SHP77 (cell line): ENCODE data around the gene GPR158.

Experiments
- DNase-seq, 2 experiments: peaks; one replicate each; lab custom pipeline; 2025; lab: John Stamatoyannopoulos, UW

GPR158 gene

GRCh38 chr10:25578061-25578460, 403.3 kb downstream of the GPR158 start:
- no peak for DNase-seq

GRCh38 chr10:25582961-25583360, 408.2 kb downstream of the GPR158 start:
- no peak for DNase-seq

GRCh38 chr10:25600651-25601050, 425.9 kb downstream of the GPR158 start:
- DNase-seq: no peak

GRCh38 chr10:25604591-25604990, 429.8 kb downstream of the GPR158 start:
- no peak for DNase-seq

GRCh38 chr10:25614652-25615051, 439.9 kb downstream of the GPR158 start:
- DNase-seq: no peak

- no peak for DNase-seq
These were observed 441.1 kb downstream of the GPR158 start for GRCh38 chr10:25615926-25616325.

- no peak for DNase-seq
These were observed 442.2 kb downstream of the GPR158 start for GRCh38 chr10:25616903-25617592.

GRCh38 chr10:25627606-25628005, 452.8 kb downstream of the GPR158 start:
- no peak for DNase-seq

GRCh38 chr10:25629333-25629732, 454.5 kb downstream of the GPR158 start:
- no peak for DNase-seq

GRCh38 chr10:25631471-25631870, 456.7 kb downstream of the GPR158 start:
- DNase-seq: no peak

GRCh38 chr10:25632802-25633201, 458.0 kb downstream of the GPR158 start:
- no peak for DNase-seq

- DNase-seq: no peak
These were observed 458.7 kb downstream of the GPR158 start for GRCh38 chr10:25633542-25633941.

GRCh38 chr10:25639646-25640045, 464.8 kb downstream of the GPR158 start:
- no peak for DNase-seq

GRCh38 chr10:25641595-25641994, 466.8 kb downstream of the GPR158 start:
- DNase-seq: no peak

GRCh38 chr10:25642721-25643120, 467.9 kb downstream of the GPR158 start:
- no peak for DNase-seq

- no peak for DNase-seq
These were observed 471.6 kb downstream of the GPR158 start for GRCh38 chr10:25646371-25646770.

GRCh38 chr10:25651534-25651933, 476.7 kb downstream of the GPR158 start:
- DNase-seq: no peak
